ENCODE measurements around the gene OR2A1.
"Not testable (repeated sequence)": the region's sequence is repeated elsewhere in the genome, so short reads cannot be mapped to it uniquely, and the experiment has no call there.

DNA sequence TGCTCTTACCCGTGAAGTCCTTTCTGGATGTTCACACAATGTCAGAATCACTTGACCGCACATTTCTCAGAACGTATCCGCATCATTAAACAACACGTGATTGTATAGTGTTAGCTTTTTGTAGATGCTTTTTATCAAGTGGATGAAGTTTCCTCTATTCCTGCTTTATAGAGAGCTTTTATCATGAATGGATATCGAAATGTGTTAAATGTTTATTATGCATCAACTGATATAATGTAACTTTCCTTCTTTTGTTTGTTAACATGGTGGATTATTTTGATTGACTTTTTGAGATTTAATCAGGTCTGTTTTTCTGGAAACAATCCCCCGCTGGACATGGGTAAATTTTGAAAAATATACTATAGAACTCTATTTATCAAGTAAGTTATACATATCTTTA lies 47.5 kb upstream of the OR2A1 start, which contains the start of gene OR2A7:
- not testable (repeated sequence) for TF ChIP-seq POLR2A, POLR2AphosphoS5 (IDR thresholded peaks at IDR 0.05; ENCODE audit: low read depth, low read length)
